ENCODE measurements around the gene VPS45.

DNA sequence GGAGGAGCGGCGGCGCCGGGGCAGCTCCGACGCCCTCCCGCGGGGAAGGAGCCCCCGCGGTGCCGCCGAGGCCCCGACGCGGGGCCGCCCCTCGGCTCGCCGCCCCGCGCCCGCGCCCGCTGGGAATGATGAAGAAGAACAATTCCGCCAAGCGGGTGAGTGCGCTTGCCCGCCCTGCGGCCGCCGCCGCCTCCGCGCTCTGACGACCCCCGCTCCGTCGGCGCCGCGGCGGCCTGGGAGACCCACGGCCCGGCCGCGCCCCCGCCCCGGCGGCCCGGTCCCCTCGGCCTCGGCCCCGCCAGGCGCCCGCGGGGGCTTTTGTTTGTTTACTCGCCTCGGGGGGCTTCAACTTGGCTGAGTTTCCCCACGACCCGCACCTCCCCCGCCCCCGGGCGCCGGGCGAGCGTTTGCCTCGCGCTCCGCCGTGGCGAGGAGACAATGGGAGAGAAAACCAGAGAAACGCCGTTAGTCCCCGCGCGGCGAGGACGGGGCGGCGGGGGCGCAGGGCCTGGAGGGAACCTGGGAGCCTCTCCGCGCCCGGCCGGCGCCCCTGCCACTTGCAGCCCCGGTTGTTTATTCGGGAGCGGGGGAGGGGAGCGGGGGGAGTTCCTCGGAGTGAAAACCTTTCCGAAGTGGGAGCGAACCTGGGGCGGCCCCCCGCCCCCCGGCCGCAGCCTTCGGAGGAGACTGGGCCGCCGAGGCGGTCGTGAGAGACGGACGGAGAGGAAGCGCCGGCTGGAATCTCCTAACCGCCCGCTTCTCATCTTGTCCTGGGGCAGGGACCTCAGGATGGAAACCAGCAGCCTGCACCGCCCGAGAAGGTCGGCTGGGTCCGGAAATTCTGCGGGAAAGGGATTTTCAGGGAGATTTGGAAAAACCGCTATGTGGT is 82.8 kb downstream of the VPS45 start:
- no peak for TF ChIP-seq POLR2A (IDR thresholded peaks at IDR 0.05; ENCODE audit: low read depth, low read length)
- TF ChIP-seq TAF1 (IDR thresholded peaks at IDR 0.05; ENCODE audit: low read depth, low read length), result peak; percentile 49; the same call in 1 of the 2 replicates

Measured in GM12891 (cell line).